ENCODE data around the gene GRID2.

DNA sequence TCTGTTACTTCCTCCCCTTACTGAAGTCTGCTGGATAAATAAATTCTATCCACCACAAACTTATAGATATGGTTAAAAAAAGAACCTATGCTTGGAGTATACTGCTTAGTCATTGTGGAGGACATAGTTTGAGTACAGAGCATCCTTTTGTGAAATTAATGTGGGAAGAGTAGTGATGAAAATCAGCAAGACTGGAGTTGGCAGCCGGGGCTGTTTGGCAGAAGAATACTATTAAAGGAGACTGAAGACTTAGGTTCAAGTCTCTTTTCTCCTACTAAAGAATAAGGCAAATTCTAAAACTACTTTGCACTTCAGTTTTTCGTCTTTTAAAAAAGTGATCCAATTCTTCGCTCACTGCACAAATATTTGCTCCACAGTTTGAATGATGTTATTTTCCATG, 1198.2 kb downstream of the GRID2 start:
- no peak for TF ChIP-seq POLR2A (IDR thresholded peaks at IDR 0.05; ENCODE audit: low read depth, low read length)
- no peak for TF ChIP-seq TAF1 (IDR thresholded peaks at IDR 0.05; ENCODE audit: borderline replicate concordance, low read depth, low read length)
- no peak for TF ChIP-seq POLR2AphosphoS5 (IDR thresholded peaks at IDR 0.05; ENCODE audit: low read depth, low read length)
